Astrocyte (in vitro differentiated cells and primary cell): Measurements from ENCODE around the gene SLC30A1. TPM values are rescaled to one million over a fixed set of nuclear protein-coding genes. Genes with fewer than 3 reads are reported as not detected.

Experiments
- DNase-seq: peaks from one replicate; pipeline ENCODE4 v3.0.0-alpha.2; 2010; ENCODE audit warnings: low read depth
- FAIRE-seq: peaks from 2 replicates; lab custom pipeline; 2011; peaks lifted over from hg19 to GRCh38; lab: Jason Lieb, UNC
- H2AFZ ChIP-seq: 2 replicates; pipeline ENCODE4 v1.6.0; 2012; ENCODE audit warnings: low read depth, low read length, inconsistent platforms
- H3K27ac ChIP-seq: 2 replicates; pipeline ENCODE4 v1.5.1; 2011; ENCODE audit warnings: low read depth, low read length, inconsistent platforms
- H3K27me3 ChIP-seq: 2 replicates; pipeline ENCODE4 v1.6.0; 2011; ENCODE audit warnings: low read length, inconsistent platforms; ENCODE audit not compliant: insufficient read depth
- H3K36me3 ChIP-seq: 2 replicates; pipeline ENCODE4 v1.5.1; 2011; ENCODE audit warnings: low read length, inconsistent platforms; ENCODE audit not compliant: insufficient read depth
- H3K4me1 ChIP-seq: 2 replicates; pipeline ENCODE4 v1.5.1; 2011; ENCODE audit warnings: low read length, inconsistent platforms; ENCODE audit not compliant: insufficient read depth
- H3K4me2 ChIP-seq: 2 replicates; pipeline ENCODE4 v1.6.0; 2012; ENCODE audit warnings: low read length, inconsistent platforms
- H3K4me3 ChIP-seq: 2 replicates; pipeline ENCODE4 v1.5.1; 2011; ENCODE audit warnings: low read depth, mild to moderate bottlenecking, low read length, inconsistent platforms; ENCODE audit not compliant: insufficient read depth
- H3K79me2 ChIP-seq: 2 replicates; pipeline ENCODE4 v1.6.0; 2012; ENCODE audit warnings: mild to moderate bottlenecking, low read length, inconsistent platforms; ENCODE audit not compliant: insufficient read depth
- H3K9ac ChIP-seq: 2 replicates; pipeline ENCODE4 v1.6.0; 2012; ENCODE audit warnings: mild to moderate bottlenecking, low read length, inconsistent platforms
- H3K9me3 ChIP-seq: 2 replicates; pipeline ENCODE4 v1.5.1; 2012; ENCODE audit warnings: low read depth, mild to moderate bottlenecking, low read length, inconsistent platforms; ENCODE audit not compliant: insufficient read depth
- H4K20me1 ChIP-seq: 2 replicates; pipeline ENCODE4 v1.6.0; 2012; ENCODE audit warnings: low read length, inconsistent platforms; ENCODE audit not compliant: insufficient read depth
- H3K27ac Mint-ChIP-seq: one replicate; pipeline ENCODE4 v1.8.0; 2021; ENCODE audit warnings: mild to moderate bottlenecking, mixed read lengths; ENCODE audit not compliant: unreplicated experiment
- H3K27me3 Mint-ChIP-seq: one replicate; pipeline ENCODE4 v1.8.0; 2021; ENCODE audit warnings: low read depth, mixed read lengths; ENCODE audit not compliant: unreplicated experiment
- H3K36me3 Mint-ChIP-seq: one replicate; pipeline ENCODE4 v1.8.0; 2021; ENCODE audit warnings: low read depth, mixed read lengths; ENCODE audit not compliant: unreplicated experiment
- H3K4me1 Mint-ChIP-seq: one replicate; pipeline ENCODE4 v1.8.0; 2021; ENCODE audit warnings: low read depth, mixed read lengths; ENCODE audit not compliant: unreplicated experiment
- H3K4me3 Mint-ChIP-seq: one replicate; pipeline ENCODE4 v1.8.0; 2021; ENCODE audit warnings: mild to moderate bottlenecking, moderate library complexity, mixed read lengths; ENCODE audit not compliant: unreplicated experiment
- H3K9me3 Mint-ChIP-seq: one replicate; pipeline ENCODE4 v1.8.0; 2021; ENCODE audit warnings: mild to moderate bottlenecking, mixed read lengths; ENCODE audit not compliant: unreplicated experiment
- CTCF ChIP-seq: IDR thresholded peaks from 2 replicates; pipeline ENCODE4 v1.5.1; 2011; ENCODE audit warnings: low read depth, mild to moderate bottlenecking, inconsistent platforms, low read length, moderate library complexity; ENCODE audit not compliant: insufficient read depth
- EZH2 ChIP-seq: IDR thresholded peaks from 2 replicates; pipeline ENCODE4 v1.6.1; 2012; ENCODE audit warnings: mild to moderate bottlenecking, low read length, inconsistent platforms; ENCODE audit not compliant: insufficient read depth
- total RNA-seq: library from RNA; stranded (reverse); gene quantifications from 2 replicates; pipeline ENCODE4 v1.2.1, GENCODE V29; 2021

The SLC30A1 gene
- total RNA-seq, 1 donor from 2014 or later = 35.0 TPM

GRCh38 chr1:211613108-211613947 is 34.4 kb upstream of the SLC30A1 start:
- no peaks in the 10 kb centered on the region for H3K9me3 ChIP-seq
- Mint-ChIP-seq H3K4me1 (peaks cover 11% of the 10 kb centered on the region), H3K27ac (peak overlapping the region; percentile 98), H3K4me3 (no peak overlapping the region), H3K9me3 (no peaks in the 10 kb centered on the region), H3K36me3 (no peaks in the 10 kb centered on the region), H3K27me3 (peaks cover 4% of the 10 kb centered on the region)
- no peaks in the 10 kb centered on the region for H3K36me3 ChIP-seq
- H3K4me1 ChIP-seq = peaks cover 11% of the 10 kb centered on the region
- peak overlapping the region; percentile 14 for H3K4me2 ChIP-seq
- H3K79me2 ChIP-seq = no peaks in the 10 kb centered on the region
- no peaks in the 10 kb centered on the region for H3K27me3 ChIP-seq
- peak overlapping the region; percentile 46 for H3K27ac ChIP-seq
- H3K9ac ChIP-seq = no peak overlapping the region
- no peaks in the 10 kb centered on the region for H4K20me1 ChIP-seq
- TF ChIP-seq EZH2 (no peak), CTCF (no peak)
- no peak overlapping the region for H3K4me3 ChIP-seq
- peak overlapping the region; percentile 55 for H2AFZ ChIP-seq
- DNase-seq = peak; percentile 88
- FAIRE-seq = peak; percentile 92

- Histone ChIP-seq H3K27me3 (no peaks in the 10 kb centered on the region), H4K20me1 (no peaks in the 10 kb centered on the region), H3K79me2 (no peaks in the 10 kb centered on the region), H2AFZ (peak overlapping the region; percentile 55), H3K4me2 (no peak overlapping the region), H3K27ac (peak overlapping the region; percentile 46), H3K4me3 (no peak overlapping the region), H3K4me1 (peaks cover 11% of the 10 kb centered on the region), H3K9ac (no peak overlapping the region), H3K36me3 (no peaks in the 10 kb centered on the region), H3K9me3 (no peaks in the 10 kb centered on the region)
- no peak overlapping the region for H3K27ac Mint-ChIP-seq
- peaks cover 6% of the 10 kb centered on the region for H3K27me3 Mint-ChIP-seq
- DNase-seq = no peak
- H3K9me3 Mint-ChIP-seq = no peaks in the 10 kb centered on the region
- FAIRE-seq = no peak
- no peaks in the 10 kb centered on the region for H3K36me3 Mint-ChIP-seq
- TF ChIP-seq CTCF (no peak), EZH2 (no peak)
- H3K4me3 Mint-ChIP-seq = no peak overlapping the region
- H3K4me1 Mint-ChIP-seq = peaks cover 11% of the 10 kb centered on the region
Observed at GRCh38 chr1:211612786-211613107, 33.8 kb upstream of the SLC30A1 start.

- H3K4me3 ChIP-seq = no peak overlapping the region
- DNase-seq = no peak
Observed at GRCh38 chr1:211611818-211612217, 32.9 kb upstream of the SLC30A1 start.

More at GRCh38 chr1:211611818-211612217, 32.9 kb upstream of the SLC30A1 start:
- no peak overlapping the region for H3K27ac ChIP-seq
- no peak overlapping the region for H3K9ac ChIP-seq
- peaks cover 11% of the 10 kb centered on the region for H3K4me1 ChIP-seq
- H3K9me3 Mint-ChIP-seq = no peaks in the 10 kb centered on the region
- no peaks in the 10 kb centered on the region for H4K20me1 ChIP-seq
- no peaks in the 10 kb centered on the region for H3K79me2 ChIP-seq
- H3K9me3 ChIP-seq = no peaks in the 10 kb centered on the region
- H3K27ac Mint-ChIP-seq = peak overlapping the region; percentile 64
- peaks cover 11% of the 10 kb centered on the region for H3K4me1 Mint-ChIP-seq
- no peak overlapping the region for H3K4me2 ChIP-seq
- no peak for TF ChIP-seq EZH2
- TF ChIP-seq CTCF = no peak
- H3K27me3 Mint-ChIP-seq = peaks cover 6% of the 10 kb centered on the region
- H3K36me3 Mint-ChIP-seq = no peaks in the 10 kb centered on the region
- FAIRE-seq = no peak
- H2AFZ ChIP-seq = no peak overlapping the region
- H3K27me3 ChIP-seq = no peaks in the 10 kb centered on the region
- H3K36me3 ChIP-seq = no peaks in the 10 kb centered on the region
- no peak overlapping the region for H3K4me3 Mint-ChIP-seq
